HG03025 (cell line): ENCODE data around the gene NAA16.

Source experiments
- ATAC-seq: cut with Tn5 transposase; IDR thresholded peaks from one replicate; pipeline ENCODE4 v1.9.1; 2021; ENCODE audit warnings: mild to moderate bottlenecking, moderate library complexity; ENCODE audit not compliant: unreplicated experiment, low FRiP score

Gene NAA16

GRCh38 chr13:41302743-41303142 lies 8.3 kb upstream of the NAA16 start:
- ATAC-seq, result no peak

DNA sequence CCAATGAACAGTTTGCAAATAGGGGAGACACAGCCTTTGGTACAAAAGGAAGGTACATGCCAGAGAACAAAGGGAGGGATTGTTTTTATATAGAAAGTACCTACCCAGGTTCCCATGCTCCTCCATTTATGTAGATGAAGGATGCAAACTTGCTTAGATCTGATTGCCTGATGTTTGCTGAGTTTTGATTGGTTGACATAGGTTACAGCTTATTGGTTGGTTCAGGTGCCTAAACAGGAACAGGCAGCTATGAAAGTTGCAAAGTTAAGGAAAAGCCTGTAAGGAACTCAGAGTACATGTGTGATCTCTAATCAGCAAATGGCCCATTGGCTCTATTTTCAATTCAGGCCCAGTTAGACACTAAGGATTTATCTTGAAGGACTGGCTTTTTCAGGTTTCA lies 6.5 kb upstream of the NAA16 start:
- ATAC-seq, result no peak

- ATAC-seq, result no peak
Measured at GRCh38 chr13:41306271-41307145, 4.6 kb upstream of the NAA16 start.

DNA sequence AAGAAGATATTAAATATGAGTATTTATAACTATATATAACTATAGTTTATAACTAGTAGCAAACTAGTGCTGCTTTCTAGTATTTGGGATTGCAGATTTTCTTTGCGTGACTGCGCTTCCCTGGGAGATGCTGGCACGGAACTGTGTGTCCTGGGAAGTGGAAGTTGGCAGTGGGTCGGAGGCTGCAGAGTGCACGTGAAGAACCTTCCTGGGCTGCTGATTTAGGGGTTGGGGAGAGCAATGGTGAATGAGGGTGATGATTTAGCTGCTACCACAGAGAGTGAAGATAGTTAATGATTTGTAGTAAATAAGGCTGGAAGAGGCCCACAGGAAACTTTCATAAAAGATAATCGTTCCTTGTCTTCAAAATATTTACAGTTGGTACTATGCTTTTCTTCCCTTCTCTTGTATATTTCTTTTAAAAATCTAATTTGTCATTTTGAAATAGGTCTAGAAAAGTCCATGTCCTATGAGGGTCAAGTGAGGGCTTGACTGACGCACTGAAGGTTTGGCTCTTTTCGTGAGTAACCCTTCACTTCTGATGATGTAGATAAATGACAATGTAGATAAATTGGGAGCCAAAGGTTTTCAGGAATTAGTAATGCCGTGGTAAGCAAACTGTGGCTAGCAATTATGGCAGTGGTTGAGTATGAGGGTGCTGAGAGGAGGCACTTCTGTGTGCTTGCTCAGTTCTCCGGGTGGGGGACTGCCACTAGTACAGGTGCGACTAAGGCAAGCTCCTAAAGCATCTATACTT lies 3.0 kb upstream of the NAA16 start:
- ATAC-seq, result no peak

DNA sequence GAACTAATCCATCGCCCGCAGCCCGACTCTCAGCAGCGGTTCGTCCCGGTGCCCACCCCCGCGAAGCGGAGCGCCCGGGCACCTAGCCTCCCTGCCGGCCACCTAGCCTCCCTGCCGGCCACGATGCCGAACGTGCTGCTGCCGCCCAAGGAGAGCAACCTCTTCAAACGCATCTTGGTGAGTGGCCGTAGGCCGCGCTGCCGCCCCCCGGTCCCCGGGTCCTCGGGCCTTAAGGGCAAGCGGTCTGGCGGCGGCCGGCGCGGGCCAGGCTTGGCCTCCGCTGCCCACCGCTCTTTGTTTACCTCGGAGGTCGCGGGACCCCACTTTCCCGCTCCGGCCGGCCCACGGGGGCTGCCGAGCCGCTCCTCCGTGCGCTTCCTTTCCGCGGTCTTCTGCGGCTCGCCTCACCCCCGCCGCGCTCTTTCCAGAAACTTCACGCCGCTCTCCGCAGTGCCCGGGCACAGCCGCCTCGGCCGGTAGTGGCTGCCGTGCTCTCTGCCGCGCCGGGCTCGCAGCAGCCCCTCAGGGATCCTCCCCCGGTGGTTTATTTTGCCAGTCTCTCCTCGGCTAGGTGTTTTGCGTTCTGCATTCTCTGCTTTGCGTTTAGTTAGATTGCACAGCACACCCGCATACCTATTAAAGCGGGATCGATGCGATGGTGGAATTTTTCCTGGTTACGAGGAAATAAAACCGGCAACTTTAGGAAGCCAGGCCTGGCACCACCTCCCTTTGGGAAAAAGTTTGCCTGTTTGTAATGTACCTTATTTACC lies 524 bp downstream of the NAA16 start:
- ATAC-seq, result peak; percentile 61

GRCh38 chr13:41312176-41312500 lies 1.1 kb downstream of the NAA16 start:
- peak; percentile 4 for ATAC-seq

- ATAC-seq, result no peak
Measured at GRCh38 chr13:41313117-41313516, 2.0 kb downstream of the NAA16 start.

DNA sequence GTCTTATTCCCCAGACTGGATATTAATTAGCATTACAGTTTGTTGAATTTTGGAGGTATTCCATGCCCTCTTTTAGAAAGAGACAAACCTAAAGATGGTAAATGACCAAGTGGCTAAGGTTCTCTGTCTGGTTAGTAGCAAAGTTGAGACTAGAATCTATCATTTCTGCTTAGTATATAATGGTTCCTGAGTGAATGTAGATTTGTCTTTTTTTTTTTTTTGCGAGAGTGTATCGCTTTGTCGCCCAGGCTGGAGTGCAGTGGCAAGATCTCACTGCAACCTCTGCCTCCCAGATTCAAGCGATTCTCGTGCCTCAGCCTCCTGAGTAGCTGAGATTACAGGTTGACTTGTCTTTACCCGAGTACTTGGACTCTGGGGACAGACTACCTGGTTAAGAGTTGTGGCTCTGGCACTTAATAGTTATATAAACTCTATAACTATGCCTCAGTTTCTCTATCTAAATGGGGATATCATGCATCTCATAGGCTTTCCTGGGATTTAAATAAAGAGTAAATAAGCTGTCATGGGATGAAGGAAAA lies 2.7 kb downstream of the NAA16 start:
- no peak for ATAC-seq

GRCh38 chr13:41315443-41316047 lies 4.5 kb downstream of the NAA16 start:
- ATAC-seq, result no peak

GRCh38 chr13:41317243-41317642 lies 6.2 kb downstream of the NAA16 start:
- no peak for ATAC-seq

GRCh38 chr13:41325752-41326151 lies 14.7 kb downstream of the NAA16 start:
- ATAC-seq, result no peak

GRCh38 chr13:41326661-41327060 lies 15.6 kb downstream of the NAA16 start:
- no peak for ATAC-seq

- ATAC-seq, result no peak
Measured at GRCh38 chr13:41327994-41328790, 17.1 kb downstream of the NAA16 start.

DNA sequence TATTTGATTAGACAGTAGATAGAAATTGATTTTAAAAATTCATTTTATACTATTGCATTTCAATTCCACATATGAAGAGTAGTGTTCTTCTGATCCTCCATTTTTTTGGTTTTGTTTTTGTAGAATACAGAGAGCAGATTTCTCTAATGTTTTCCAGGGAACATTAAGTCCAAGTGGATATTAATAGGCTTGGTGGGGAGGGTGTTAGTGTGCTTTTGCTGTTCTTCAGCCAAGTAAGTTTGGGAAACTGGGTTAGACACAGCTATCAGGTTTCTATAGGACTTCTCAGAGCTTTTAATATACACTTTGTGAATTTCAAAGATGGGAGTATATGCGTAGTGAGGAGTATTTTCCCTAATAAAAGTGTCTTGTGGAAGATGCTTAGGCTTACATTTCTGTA lies 21.8 kb downstream of the NAA16 start:
- no peak for ATAC-seq

DNA sequence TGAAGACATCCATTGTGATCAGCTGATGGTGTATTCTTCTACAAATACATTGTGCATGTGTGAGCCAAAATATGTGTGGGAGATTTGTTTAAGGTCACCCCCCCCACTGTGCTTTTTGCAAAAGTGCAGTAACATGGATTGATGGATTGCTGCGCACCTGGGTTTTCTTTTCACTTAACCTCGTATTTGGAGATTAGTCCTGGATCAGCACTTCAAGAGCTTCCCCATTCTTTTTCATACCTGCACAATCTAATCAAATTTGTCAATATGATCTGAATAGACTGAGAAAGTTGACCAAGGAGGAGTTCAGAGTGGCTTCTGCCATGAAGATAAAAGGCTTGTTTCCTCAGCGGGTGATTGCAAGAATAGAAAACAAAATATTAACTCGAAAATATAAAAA lies 23.7 kb downstream of the NAA16 start:
- ATAC-seq, result no peak

DNA sequence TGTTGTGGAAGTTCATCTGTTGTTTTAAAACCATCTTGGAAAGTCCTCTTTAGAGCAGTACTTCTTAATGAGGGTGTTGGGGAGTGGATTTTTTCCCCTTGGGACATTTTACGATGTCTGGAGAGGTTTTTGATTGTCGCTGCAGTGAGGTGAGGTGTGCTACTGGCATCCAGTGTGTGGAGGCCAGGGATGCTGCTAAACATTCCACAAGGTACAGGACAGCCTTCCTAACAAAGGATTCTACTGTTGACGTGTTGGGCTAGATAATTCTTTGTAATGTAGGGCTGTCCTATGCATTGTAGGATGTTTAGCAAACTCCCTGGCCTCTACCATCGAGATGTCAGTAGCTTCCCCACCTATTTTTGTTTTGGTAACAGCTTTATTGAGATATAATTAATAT lies 33.3 kb downstream of the NAA16 start:
- ATAC-seq, result no peak

DNA sequence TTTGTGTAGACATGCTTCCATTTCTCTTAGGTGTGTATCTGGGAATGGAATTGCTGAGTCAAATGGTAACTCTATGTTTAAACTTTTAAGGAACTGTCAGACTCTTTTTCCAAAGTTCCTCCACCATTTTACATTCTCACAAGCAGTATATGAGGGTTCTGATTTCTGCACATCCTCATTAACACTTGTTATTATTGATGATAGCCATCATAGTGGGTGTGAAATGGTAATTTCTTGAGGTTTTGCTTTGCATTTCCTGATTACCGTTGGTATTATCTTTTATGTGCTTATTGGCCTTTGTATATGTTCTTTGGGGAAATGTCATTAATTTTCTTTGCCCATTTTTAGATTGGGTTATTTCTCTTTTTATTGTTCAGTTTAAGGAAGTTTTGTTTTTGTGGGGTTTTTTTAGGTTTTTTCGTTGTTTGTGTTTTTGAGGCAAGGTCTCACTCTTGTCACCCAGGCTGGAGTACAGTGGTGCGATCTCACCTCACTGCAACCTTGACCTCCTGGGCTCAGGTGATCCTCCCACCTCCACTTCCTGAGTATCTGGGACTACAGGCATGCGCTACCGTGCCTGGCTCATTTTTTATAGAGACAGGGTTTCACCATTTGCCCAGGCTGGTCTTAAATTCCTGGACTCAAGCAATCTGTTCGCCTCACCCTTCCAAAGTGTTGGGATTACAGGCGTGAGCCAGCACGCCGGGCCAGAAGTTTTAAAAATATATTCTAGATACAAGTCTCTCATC lies 34.3 kb downstream of the NAA16 start:
- ATAC-seq, result no peak

- no peak for ATAC-seq
Measured at GRCh38 chr13:41345914-41346589, 35.0 kb downstream of the NAA16 start.
